Skin of body (tissue), 2 donors: ENCODE data around the gene DENND1B. TPM values are rescaled to one million over a fixed set of nuclear protein-coding genes. Genes with fewer than 3 reads are reported as not detected.

ENCODE experiments used
- DNase-seq: peaks from one replicate; lab custom pipeline; 2025; lab: John Stamatoyannopoulos, UW
- total RNA-seq: library from RNA; depleted of rRNA; stranded (reverse); fragments of >200 nt; gene quantifications from one replicate; pipeline ENCODE4 v1.2.3, GENCODE V29; 2014

The DENND1B gene
- total RNA-seq, 1 donor from 2014 or later: 13.3 TPM

- no peak for DNase-seq
These were observed 89.0 kb downstream of the DENND1B start for GRCh38 chr1:197686231-197686630.

- peak; percentile 13 for DNase-seq
These were observed 89.5 kb downstream of the DENND1B start for GRCh38 chr1:197685785-197686184.

- no peak for DNase-seq
These were observed 91.3 kb downstream of the DENND1B start for GRCh38 chr1:197683895-197684553.

GRCh38 chr1:197683280-197683679, 92.0 kb downstream of the DENND1B start:
- no peak for DNase-seq

GRCh38 chr1:197680311-197680710, 95.0 kb downstream of the DENND1B start:
- no peak for DNase-seq

GRCh38 chr1:197677752-197678295, 97.5 kb downstream of the DENND1B start:
- DNase-seq: no peak

- DNase-seq: no peak
These were observed 98.0 kb downstream of the DENND1B start for GRCh38 chr1:197677313-197677712.

- no peak for DNase-seq
These were observed 99.6 kb downstream of the DENND1B start for GRCh38 chr1:197675583-197676208.

- DNase-seq: no peak
These were observed 101.0 kb downstream of the DENND1B start for GRCh38 chr1:197674286-197674685.

GRCh38 chr1:197673292-197673691, 102.0 kb downstream of the DENND1B start:
- no peak for DNase-seq

GRCh38 chr1:197672347-197672746, 102.9 kb downstream of the DENND1B start:
- DNase-seq: no peak

GRCh38 chr1:197671920-197672319, 103.4 kb downstream of the DENND1B start:
- DNase-seq: no peak

GRCh38 chr1:197671140-197671539, 104.1 kb downstream of the DENND1B start:
- no peak for DNase-seq

GRCh38 chr1:197666769-197667285, 108.5 kb downstream of the DENND1B start:
- no peak for DNase-seq

GRCh38 chr1:197664391-197664790, 110.9 kb downstream of the DENND1B start:
- DNase-seq: no peak

- no peak for DNase-seq
These were observed 111.9 kb downstream of the DENND1B start for GRCh38 chr1:197663162-197663953.

GRCh38 chr1:197660389-197660788, 114.9 kb downstream of the DENND1B start:
- DNase-seq: no peak

GRCh38 chr1:197659171-197659570, 116.1 kb downstream of the DENND1B start:
- DNase-seq: no peak

GRCh38 chr1:197649188-197649587, 126.1 kb downstream of the DENND1B start:
- DNase-seq: no peak

- no peak for DNase-seq
These were observed 137.0 kb downstream of the DENND1B start for GRCh38 chr1:197638316-197638715.

- DNase-seq: no peak
These were observed 137.9 kb downstream of the DENND1B start for GRCh38 chr1:197637406-197637805.
